Measurements from ENCODE around the gene ITGB5.

ITGB5 gene

DNA sequence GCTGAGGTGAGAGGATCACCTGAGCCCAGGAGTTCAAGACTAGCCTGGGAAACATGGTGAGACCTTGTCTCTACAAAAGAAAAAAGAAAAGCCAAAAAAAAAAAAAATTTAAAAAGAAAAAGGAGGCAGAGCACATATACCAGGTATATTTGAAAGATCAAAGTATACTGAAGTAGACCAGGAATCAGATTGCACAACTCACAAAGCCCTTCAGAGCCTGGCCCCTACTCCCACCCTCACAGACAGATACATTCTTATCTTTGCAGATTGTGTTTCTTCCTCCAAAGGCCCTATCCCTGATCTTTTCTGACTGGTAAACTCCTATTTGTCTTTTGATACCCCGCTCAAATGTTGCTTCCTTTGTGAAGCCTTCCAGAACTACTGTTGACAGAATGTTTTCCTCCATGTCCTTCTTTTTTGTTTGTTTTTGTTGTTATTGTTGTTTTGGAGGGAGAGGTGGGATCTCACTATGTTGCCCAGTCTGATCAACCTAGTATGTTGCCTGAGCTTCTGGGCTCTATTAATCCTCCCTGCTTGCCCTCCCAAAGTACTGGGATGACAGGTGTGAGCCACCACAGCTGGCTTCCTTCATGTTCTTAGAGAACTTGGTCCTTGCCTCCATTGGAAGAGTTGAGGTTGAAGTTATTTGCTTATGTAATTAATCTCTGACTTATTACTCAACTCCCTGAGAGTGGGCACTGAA, 9.8 kb upstream of the ITGB5 start:
- in situ Hi-C loops (cut with HindIII; ENCODE audit: low sequenced_read_pairs) = loop anchor here (25.0 kb wide), 1 partner anchor 135 kb away; no protein-coding TSS in a partner anchor

DNA sequence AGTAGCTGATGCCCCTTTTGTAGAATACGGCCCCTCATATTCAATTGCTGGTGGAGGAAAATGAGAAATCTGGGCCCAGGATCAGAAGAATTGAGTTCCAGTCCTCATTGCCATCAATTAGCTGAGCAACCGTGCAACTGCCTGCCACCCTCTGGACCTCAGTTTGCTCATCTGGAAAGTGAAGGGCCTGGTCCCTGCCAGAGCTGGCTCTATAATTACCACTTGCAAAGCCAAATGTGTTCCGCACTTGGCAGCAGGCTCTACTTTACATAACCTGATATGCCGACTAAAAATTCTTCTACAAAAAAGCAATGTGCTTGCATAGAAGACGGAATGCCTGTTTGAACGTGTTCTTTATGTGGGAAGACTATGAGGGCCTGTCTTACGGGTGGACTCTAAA, 8.6 kb upstream of the ITGB5 start:
- in situ Hi-C loops (cut with HindIII; ENCODE audit: low sequenced_read_pairs) = loop anchor here (25.0 kb wide), 1 partner anchor 133 kb away; no protein-coding TSS in a partner anchor

DNA sequence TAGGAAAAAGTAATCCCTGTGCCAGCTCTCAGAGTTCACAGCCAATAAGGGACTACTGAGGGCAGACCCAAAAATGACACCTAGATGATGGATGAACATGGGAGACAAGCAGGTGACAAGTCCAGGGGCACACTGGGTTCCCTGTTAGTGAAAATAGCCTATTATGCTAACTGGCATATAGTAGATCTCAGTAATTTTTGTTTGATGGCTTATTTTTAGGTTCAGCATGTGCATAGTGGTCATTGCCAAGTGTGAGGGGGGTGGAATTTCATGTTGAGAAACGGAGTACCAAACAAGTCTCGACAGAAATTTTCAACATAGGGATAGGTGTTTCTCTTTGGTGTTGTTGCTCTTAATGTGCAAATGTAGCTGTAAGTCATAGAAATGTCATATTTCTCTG, 6.4 kb upstream of the ITGB5 start:
- in situ Hi-C loops (cut with HindIII; ENCODE audit: low sequenced_read_pairs) = loop anchor here (25.0 kb wide), 1 partner anchor 131 kb away; no protein-coding TSS in a partner anchor

DNA sequence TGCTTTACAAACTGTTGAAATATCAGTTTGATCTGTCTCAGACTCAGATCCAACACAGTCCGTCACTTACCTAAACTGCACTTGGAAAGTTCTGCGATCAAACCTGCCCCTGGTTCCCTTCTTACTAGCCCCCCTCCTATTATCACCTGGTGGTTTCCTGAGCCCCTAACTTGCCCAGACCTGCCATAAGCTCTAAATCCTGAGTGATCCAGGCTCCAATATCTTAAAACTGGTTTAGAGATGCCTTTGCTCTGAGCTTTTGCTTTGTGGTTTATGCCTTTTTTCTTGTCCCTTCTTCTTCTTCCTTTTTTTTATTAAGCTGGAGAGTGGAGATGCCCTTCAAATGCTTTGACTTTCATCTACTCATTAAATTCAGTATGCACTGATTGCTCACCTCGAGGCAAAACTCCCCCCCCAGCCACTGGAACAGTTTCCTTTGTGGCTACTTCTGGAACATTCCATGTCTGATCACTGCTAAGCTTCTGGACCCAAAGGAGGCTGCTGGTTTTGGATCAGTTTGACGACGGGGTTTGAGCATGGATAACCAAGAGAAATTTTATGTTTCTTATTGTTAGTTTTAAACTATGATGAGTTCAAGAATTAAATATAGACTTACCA, 3.5 kb upstream of the ITGB5 start:
- in situ Hi-C loops (cut with HindIII; ENCODE audit: low sequenced_read_pairs) = loop anchor here (25.0 kb wide), 1 partner anchor 128 kb away; no protein-coding TSS in a partner anchor

DNA sequence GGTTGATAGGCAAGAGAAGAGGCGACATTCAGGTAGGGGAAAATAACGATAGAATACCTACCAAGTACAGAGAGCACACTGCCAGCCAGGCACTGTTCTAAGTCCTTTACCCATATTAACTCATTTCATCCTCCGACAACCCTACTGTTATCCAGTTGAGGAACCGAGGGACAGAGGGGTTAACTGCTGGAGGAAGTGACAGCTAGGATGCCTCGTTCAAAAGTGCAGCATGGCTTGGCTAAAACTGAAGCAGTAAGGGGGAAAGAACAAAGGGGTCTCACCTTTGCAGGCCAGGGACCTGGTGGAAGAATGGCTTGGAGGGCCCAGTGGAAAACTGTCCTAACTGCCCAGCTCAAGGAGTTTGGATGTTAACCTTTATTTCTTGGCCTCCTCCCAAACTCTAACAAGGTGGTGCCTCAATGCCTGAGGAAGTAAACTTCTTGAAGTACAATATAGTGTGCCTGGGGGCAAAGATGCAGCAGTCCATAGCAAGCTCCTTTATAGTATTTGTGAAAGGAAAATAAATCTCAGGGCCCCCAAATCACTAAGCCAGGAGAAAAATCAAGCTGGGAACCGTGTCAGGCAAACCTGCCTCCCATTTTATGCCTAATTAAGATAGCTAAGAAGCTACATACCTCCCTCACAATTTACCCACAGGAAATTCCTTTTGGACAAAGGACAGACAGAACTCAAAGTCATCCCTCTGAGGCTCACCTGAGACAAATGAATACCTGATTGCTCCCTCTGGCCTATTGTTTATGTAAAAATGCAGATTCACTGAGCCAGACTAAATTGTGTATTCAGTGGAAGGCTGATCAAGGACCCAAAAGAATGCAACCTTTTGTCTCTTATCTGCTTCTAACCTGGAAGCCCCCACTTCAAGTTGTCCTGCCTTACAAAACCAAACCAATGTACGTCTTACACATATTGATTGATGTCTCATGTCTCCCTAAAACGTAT, 1.6 kb upstream of the ITGB5 start:
- in situ Hi-C loops (cut with HindIII; ENCODE audit: low sequenced_read_pairs) = loop anchor here (25.0 kb wide), 1 partner anchor 126 kb away; no protein-coding TSS in a partner anchor

DNA sequence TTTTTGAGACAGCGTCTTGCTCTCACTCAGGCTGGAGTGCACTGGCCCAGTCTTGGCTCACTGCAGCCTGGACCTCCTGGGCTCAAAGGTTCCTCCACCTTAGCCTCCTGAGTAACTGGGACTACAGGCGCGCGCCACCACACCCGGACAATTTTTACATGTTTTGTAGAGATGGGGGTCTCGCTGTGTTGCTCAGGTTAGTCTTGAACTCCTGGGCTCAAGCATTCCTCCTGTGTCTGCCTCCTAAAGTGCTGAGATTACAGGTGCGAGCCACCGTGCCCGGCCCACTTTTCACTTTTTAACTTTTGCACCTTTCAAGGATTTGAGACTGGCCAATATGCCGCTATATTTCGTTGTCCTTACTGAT, 750 bp upstream of the ITGB5 start:
- in situ Hi-C loops (cut with HindIII; ENCODE audit: low sequenced_read_pairs) = loop anchor here (25.0 kb wide), 1 partner anchor 126 kb away; no protein-coding TSS in a partner anchor

DNA sequence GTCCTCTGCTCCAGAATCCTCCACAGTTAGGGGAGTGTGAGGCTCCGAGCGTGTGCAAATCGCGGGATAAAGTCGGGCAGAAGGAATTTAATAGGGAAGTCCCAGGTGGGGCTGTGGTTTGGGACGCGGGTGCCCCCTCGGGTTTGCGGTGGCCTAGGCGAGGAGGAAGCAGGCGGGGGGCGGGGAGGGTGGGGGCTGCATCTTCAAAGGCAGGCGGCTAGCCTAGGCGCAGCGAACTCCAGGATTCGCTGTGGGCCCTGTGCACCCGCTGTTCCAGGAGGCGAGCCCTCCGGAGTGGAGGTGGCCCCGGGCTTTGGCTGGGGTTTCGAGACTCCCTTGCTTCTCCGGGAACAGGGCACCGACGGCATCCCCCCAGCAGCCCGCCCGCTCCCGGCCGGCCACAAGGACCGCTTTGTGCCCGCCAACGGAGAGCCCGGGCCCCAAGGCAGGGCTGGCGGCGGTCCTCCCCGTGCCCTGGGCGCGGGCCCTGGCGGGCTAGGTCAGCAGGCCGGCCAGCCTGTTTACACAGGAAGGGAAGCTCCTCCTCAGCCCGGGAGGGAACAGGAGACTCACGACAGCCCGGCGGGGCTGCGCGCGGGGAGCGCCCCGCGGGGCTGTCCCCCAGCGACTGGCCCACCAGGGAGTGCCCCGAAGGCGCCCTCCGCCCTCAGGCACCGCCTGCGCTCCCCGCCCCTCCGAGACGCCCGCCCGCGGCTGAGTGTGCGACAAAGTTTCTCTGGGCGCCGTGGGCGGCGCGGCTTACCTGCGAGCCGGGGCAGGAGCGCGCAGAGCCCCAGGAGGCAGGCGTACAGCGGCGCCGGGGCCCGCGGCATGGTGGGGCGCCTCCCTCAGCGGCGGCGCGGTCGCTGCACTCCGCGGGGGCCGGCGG, 753 bp downstream of the ITGB5 start:
- in situ Hi-C loops (cut with HindIII; ENCODE audit: low sequenced_read_pairs) = loop anchor here (25.0 kb wide), 1 partner anchor 124 kb away; no protein-coding TSS in a partner anchor

DNA sequence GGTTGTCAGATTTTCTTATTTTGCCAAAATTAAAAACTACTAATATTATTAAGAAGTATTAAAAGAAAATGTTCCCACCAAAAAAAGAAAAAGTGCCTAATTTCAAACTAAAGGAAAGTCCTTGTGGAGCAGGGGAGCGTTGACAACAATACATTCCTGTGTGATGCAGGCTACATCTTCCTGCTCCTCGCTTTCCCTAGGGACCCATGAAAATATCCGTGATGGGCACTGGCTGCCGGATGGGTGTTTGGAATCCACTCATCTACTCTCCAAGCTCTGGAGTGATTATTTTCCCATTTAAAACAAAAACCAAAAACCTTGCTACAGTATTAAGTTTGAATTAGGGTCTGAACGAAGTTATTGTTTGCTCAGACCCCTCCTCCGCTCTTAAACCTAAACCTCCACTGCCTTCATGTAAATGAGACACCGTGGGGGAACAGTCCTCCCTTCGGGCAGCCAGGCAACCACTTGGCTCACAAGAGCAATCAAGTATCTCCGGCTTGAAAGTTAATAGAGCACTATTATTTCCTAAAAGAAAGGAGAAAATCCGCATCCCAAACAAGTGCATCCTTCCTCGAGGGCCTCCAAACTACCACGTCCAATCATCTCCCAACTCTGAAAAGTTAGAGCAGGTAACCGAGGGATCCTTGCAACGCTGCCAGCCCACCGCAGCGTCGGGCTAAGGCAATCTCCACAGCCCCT, 1.5 kb downstream of the ITGB5 start:
- in situ Hi-C loops (cut with HindIII; ENCODE audit: low sequenced_read_pairs) = loop anchor here (25.0 kb wide), 1 partner anchor 123 kb away; no protein-coding TSS in a partner anchor

DNA sequence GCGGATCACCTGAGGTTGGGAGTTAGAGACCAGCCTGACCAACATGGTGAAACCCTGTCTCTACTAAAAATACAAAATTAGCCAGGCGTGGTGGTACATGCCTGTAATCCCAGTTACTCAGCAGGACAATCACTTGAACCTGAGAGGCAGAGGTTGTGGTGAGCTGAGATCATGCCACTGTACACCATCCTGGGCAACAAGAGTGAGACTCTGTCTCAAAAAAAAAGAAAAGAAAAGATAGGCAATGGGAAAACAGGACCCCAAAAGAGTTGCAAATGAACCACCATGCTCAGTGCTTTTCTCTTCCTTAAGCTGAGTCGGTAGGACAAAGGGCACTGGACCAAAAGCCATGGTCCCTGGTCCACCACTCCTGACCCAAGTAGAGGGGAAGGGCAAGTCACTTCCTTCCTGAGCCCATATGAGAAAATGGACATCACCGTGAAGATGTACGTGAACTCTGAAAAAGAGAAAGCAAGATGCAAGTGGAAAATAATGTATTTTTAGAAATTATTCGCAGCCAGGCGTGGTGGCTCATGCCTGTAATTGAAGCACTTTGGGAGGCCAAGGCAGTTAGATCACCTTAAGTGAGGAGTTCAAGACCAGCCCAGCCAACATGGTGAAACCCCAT, 2.6 kb downstream of the ITGB5 start:
- in situ Hi-C loops (cut with HindIII; ENCODE audit: low sequenced_read_pairs) = loop anchor here (25.0 kb wide), 1 partner anchor 122 kb away; no protein-coding TSS in a partner anchor

DNA sequence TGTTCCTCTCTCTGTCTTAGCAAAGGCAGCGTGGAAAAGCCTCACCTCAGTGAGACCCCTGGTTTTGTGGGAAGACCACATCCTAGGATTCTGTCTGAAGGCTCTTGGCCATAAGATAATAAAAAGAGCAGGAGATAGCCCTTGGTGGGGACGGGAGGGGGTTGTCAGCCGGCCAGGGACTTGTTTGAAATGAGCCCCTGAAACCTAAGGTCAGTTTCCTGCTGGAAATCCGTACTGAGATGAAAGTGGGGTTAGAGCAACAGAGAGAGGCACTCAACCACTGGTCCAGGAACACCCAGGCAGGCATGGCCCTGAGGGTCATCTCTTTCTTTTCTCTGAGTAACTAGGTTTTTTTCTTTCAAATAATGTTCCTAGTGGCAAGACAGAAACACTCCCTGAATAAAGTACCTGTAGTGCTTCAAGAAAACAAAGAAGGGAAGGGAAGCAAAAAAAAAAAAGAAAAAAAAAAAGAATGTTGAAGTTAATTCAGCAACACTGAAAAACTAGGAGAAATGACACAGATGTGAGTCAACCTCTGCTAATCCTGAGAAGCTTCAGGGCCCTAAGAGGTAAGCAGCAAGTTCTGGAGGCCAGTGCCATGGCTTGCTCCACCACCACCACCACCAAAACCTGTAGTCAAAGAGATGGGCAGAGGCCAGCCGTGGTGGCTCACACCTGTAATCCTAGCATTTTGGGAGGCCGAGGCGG, 3.2 kb downstream of the ITGB5 start:
- in situ Hi-C loops (cut with HindIII; ENCODE audit: low sequenced_read_pairs) = loop anchor here (25.0 kb wide), 1 partner anchor 122 kb away; no protein-coding TSS in a partner anchor

DNA sequence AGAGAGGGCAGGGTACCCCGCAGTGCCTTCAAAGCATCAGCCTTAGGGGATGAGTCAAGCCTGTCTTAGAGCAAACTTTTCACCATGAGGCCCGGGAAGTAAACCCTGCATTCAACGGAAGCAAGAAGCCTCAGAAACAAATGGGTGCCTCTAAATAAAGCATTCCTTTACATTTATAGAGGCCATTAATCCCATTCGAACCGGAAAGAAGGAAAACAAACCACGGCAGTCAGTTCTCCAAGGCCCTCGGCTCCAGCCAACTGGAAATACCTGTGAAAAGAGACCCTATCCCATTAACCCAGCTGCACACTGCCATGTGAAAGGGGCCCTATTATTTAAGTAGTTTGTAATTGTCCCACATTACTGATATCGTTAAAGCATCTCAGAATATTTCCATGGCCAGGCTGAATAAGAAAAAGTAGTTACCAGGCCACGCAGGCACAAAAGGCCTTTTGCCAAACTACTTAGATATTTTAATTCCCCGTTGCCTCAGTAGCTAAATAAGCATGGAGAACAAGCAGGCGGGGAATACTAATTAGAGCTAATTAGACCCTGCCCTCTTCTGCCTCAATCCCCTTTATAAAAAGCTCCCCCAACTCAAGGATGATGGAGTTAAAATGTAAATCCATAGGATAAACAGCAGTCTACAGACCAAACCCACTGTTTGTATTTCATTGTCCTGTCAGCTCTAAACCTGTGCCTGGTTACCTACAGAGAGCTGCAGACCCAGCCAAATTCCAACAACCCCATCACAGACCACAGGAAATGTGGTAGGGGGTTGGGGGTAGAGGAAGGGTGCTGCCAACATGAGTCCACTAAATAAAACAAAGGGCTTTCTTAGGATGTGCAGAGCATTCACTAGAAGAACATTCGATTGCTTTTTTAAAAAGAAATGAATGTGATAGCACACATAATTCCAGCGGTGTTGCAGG, 4.1 kb downstream of the ITGB5 start:
- in situ Hi-C loops (cut with HindIII; ENCODE audit: low sequenced_read_pairs) = loop anchor here (25.0 kb wide), 1 partner anchor 121 kb away; no protein-coding TSS in a partner anchor

DNA sequence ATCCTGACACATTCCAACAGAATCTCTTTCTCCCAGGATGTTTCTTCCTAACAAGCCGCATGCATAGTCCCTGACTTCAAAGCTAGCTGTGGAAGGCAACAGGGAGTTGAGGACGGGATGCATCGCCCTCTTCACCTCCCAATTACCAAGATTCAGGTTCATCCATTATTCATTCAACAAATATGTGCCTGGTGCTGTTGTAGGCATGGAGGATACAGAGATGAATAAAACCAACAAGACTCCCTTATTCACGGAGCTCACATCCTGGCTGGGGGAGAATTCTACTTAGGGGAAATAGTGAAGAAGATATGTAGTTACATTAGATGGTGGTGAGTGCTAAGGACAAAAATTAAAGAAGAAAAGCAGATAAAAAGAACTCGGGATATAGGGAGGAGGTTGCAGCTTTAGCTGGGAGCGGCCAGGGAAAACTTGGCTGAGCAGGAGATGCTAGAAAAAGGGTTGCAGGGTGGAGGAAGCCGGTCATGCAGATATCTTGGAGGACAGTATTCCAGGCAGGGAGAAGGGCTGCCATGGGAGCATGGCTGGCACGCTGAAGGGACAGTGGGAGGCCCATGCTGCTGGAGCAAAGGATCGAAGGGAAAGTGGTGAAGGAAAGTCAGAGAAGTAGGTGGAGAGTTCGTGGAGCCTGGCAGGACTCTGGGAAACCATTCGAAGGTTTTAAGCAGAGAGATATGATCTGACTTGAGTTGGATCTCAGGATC, 5.0 kb downstream of the ITGB5 start:
- in situ Hi-C loops (cut with HindIII; ENCODE audit: low sequenced_read_pairs) = loop anchor here (25.0 kb wide), 1 partner anchor 120 kb away; no protein-coding TSS in a partner anchor

DNA sequence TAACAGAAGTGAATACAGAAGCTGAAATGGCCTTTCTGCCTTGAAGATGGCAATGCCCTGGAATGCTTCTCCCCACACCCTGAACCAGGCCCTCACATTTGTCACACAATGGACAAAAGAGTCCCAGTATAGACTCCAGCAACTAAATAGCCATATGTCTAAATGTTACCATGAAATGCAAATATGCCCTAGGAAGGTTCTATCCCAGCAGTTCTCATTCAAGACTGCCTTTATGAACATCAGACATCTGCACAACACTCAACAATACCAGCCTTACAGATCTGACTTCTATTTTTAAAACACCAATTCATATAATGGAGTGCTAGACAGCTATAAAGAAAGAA, 7.9 kb downstream of the ITGB5 start:
- in situ Hi-C loops (cut with HindIII; ENCODE audit: low sequenced_read_pairs) = loop anchor here (25.0 kb wide), 1 partner anchor 117 kb away; no protein-coding TSS in a partner anchor

DNA sequence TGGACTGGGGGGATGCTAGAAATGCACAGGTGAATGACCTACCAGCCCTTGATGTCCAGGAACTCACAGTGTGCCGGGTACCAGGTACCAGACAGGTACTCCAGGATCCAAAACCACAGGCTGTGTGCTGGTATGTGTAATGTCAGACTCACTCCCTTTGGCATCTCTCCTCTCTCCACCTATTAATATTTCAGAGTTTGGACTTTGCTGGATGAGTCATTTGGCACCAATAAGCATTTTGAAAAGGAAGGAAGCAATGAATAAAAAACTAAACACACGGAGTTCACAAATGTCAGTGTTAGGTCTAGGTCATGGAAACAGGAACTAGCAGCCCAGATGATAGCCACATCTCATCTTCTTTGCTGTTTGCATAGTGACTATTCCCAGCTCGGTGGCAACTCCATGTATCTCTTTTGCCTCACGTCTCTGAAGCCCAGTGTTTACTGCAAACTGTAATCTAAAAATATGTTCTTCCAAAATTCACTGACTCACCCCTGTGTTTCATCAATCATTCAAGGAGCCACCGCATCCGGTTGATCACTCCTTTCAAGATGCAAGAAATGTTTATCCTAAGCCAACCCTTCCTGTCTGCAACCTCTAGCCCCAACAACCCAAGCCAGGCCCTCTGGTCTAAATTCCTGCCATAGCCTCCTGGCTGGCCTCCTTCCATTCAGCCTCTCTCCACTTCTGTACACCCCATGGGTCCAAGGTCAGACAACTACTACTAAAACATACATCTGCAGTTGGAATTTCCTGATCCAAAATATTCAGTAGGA, 8.4 kb downstream of the ITGB5 start:
- in situ Hi-C loops (cut with HindIII; ENCODE audit: low sequenced_read_pairs) = loop anchor here (25.0 kb wide), 1 partner anchor 116 kb away; no protein-coding TSS in a partner anchor

DNA sequence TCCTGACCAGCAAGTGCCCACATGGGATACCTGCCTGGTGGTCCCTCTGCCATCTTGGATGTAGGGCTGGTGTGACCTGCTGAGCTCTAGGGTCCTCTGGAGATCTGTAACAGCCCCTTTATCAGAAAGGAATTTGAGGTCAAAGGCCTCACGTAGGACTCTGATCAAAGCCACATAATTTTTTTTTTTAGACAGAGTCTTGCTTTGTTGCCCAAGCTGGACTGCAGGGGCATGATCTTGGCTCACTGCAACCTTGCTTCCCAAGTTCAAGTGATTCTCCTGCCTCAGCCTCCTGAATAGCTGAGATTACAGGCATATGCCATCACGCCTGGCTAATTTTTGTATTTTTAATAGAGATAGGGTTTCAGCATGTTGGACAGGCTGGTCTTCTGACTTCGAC, 9.5 kb downstream of the ITGB5 start:
- in situ Hi-C loops (cut with HindIII; ENCODE audit: low sequenced_read_pairs) = loop anchor here (25.0 kb wide), 1 partner anchor 115 kb away; no protein-coding TSS in a partner anchor

All from DLD1 (cell line).